Measurements from ENCODE around the gene CSNK1G1.

The CSNK1G1 gene

DNA sequence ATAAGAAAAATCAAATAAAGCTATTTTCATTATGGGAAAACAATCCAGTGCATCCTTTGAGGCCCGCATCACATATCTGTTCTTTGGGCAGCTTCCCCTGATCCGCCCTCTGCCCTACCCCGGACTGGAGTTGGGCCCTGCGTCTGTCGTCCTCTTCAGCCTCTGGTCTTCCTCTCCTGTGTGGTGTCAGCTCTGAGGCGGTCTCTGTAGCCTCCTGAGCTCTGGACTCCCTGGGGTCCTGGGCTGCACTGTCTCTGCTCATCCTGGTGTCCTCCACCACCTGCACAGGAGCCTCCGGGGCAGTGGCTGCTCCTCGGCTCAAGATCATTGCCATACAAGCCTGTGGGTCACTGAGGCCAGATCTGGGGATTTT is 211.8 kb downstream of the CSNK1G1 start:
- no peaks in the 10 kb centered on the region for H3K9me3 ChIP-seq
- DNase-seq, result no peak
- intact Hi-C loops (cut with DNase I; ENCODE audit: low total_unique reads), result no loop called here
- peaks cover 20 to 59% (median 35%) of the 10 kb centered on the region in 3 donors for H3K36me3 ChIP-seq
- no peaks in the 10 kb centered on the region for H3K4me1 ChIP-seq
- TF ChIP-seq, protein P1, sequence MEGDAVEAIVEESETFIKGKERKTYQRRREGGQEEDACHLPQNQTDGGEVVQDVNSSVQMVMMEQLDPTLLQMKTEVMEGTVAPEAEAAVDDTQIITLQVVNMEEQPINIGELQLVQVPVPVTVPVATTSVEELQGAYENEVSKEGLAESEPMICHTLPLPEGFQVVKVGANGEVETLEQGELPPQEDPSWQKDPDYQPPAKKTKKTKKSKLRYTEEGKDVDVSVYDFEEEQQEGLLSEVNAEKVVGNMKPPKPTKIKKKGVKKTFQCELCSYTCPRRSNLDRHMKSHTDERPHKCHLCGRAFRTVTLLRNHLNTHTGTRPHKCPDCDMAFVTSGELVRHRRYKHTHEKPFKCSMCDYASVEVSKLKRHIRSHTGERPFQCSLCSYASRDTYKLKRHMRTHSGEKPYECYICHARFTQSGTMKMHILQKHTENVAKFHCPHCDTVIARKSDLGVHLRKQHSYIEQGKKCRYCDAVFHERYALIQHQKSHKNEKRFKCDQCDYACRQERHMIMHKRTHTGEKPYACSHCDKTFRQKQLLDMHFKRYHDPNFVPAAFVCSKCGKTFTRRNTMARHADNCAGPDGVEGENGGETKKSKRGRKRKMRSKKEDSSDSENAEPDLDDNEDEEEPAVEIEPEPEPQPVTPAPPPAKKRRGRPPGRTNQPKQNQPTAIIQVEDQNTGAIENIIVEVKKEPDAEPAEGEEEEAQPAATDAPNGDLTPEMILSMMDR (IDR thresholded peaks at IDR 0.05), result no peak
- no peak overlapping the region for H3K27ac ChIP-seq
- no peak overlapping the region for H3K4me3 ChIP-seq
- H3K27me3 ChIP-seq, result no peaks in the 10 kb centered on the region

DNA sequence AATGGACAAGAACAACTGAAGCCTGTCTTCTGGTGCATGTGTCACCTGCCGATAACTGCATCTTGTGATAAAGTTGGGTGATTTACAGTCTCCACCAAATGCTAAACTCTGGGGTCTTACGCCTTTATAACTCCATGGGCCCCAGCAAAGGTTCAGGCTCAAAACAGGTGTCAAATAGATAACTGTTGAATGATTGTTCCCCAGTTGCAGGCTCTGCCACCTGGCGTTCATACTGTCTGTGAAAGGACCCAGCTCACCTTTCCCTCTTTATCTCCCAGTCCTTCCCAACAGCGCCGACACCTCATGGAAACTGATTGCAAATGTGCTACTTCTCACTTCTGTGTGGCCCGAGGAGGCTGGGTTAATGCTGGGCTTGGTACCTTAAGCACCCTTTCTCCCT is 212.7 kb downstream of the CSNK1G1 start:
- intact Hi-C loops (cut with DNase I; ENCODE audit: low total_unique reads), result no loop called here
- no peaks in the 10 kb centered on the region for H3K27me3 ChIP-seq
- H3K4me1 ChIP-seq, result no peaks in the 10 kb centered on the region
- no peak overlapping the region for H3K4me3 ChIP-seq
- TF ChIP-seq, protein P1 (IDR thresholded peaks at IDR 0.05), result no peak
- no peaks in the 10 kb centered on the region for H3K9me3 ChIP-seq
- H3K27ac ChIP-seq, result no peak overlapping the region
- DNase-seq, result no peak
- H3K36me3 ChIP-seq, result peaks cover 27 to 66% (median 41%) of the 10 kb centered on the region in 3 donors

DNA sequence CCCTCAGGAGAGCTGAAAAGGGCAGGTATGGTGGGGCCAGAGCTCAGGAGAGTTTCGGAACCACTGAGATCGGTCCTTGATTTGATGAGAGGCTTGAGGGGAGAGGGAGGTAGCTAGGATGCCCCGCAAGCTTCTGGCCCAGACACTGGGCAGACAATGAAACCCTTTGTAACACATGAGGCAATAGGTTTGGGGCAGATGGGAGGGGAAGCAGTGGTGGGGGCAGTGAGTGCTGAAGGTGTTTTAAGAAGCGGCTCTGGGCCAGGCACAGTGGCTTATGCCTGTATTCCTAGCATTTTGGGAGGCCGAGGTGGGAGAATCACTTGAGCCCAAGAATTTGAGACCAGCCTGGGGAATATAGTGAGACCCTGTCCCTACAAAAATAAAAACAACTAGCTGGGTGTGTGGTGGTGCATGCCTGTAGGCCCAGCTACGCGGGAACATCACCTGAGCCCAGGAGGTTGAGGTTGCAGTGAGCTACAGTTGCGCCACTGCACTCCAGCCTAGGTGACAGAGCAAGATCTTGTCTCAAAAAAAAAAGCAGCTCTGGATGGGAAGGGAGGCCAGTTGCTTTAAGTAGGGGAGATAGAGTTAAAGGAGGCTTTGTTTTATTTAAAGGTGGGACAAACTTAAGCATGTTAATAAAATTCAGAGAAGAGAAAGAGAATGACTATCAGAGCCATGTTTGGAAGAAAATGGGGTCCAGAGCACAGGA is 214.0 kb downstream of the CSNK1G1 start:
- Histone ChIP-seq H3K27me3 (no peaks in the 10 kb centered on the region), H3K4me3 (no peak overlapping the region), H3K9me3 (no peaks in the 10 kb centered on the region), H3K4me1 (no peaks in the 10 kb centered on the region), H3K27ac (no peak overlapping the region), H3K36me3 (peaks cover 40 to 80% (median 52%) of the 10 kb centered on the region in 3 donors)
- DNase-seq, result no peak
- TF ChIP-seq, protein P1 (IDR thresholded peaks at IDR 0.05), result no peak
- intact Hi-C loops (cut with DNase I; ENCODE audit: low total_unique reads), result no loop called here

DNA sequence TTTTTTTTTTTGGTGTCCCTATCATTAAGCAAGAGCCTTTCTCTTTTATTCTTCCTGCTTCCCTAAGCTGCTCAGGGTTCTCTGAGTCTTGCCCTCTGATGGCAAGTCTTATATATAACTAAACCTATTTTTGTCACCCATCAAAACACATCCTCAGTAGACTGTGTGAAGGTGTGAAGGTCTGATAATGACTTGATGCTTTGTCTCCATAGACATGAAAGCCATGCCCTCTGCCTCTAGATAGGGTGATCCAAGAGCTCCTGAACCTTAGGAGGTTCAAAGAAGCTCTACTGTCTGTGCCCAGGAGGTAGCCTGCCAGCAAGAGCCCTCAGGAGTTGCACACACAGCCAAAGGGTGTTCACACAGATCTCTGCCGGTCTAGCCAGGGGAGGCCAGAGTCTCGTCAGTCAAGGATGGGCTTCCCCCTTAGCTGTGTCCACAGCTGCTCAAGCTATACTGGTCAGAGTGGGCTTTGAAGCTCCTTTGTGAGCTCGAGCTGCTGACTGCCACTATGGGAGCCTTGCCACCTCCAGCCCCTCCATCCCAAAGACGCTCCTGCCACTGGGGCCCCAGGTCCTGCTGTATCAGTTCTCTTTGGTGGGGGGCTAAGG is 217.5 kb downstream of the CSNK1G1 start:
- no peak overlapping the region for H3K4me3 ChIP-seq
- no peak overlapping the region for H3K27ac ChIP-seq
- no peaks in the 10 kb centered on the region for H3K4me1 ChIP-seq
- TF ChIP-seq, protein P1 (IDR thresholded peaks at IDR 0.05), result no peak
- H3K27me3 ChIP-seq, result no peaks in the 10 kb centered on the region
- peaks cover 71 to 86% (median 71%) of the 10 kb centered on the region in 3 donors for H3K36me3 ChIP-seq
- no peak for DNase-seq
- H3K9me3 ChIP-seq, result no peaks in the 10 kb centered on the region
- intact Hi-C loops (cut with DNase I; ENCODE audit: low total_unique reads), result no loop called here

DNA sequence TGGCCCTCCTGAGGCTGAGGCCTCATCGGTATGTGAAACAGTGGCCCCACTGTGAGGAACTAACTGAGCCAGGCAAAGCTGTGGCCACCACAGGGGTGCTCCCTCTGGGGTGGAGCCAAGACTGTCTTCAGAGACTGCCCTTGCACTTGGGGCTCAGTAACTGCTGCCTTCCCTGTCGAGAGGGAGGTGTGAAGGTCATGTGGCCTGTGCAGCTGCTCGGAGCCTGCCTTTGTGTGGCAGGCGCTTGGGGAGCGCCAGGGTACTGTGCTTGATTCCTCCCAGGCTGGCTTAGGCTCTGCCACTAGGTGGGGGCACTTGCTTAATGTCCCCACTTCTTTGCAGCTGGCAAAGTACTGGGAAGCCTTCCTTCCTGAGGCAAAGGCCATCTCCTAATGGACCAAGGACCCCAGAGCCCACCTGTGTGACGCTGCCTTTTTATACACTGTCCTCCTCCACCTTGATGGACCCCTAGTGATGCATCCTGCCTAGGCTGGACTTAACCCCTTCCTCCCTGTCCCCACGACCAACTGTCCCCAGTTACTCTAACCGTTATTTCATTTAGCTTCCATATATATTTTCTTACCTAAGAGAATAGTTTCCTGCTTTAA is 218.6 kb downstream of the CSNK1G1 start:
- no peak overlapping the region for H3K27ac ChIP-seq
- H3K9me3 ChIP-seq, result no peaks in the 10 kb centered on the region
- no peaks in the 10 kb centered on the region for H3K27me3 ChIP-seq
- no peaks in the 10 kb centered on the region for H3K4me1 ChIP-seq
- TF ChIP-seq, protein P1 (IDR thresholded peaks at IDR 0.05), result no peak
- no peak overlapping the region for H3K4me3 ChIP-seq
- no peak for DNase-seq
- peaks cover 76 to 86% (median 82%) of the 10 kb centered on the region in 3 donors for H3K36me3 ChIP-seq
- intact Hi-C loops (cut with DNase I; ENCODE audit: low total_unique reads), result no loop called here
